Osteocyte (in vitro differentiated cells): Measurements from ENCODE around the gene KCNS3. TPM values are rescaled to one million over a fixed set of nuclear protein-coding genes. Genes with fewer than 3 reads are reported as not detected.

Source experiments
- DNase-seq: peaks from one replicate; pipeline ENCODE4 v3.0.0; 2021; ENCODE audit warnings: mixed read lengths; ENCODE audit not compliant: unreplicated experiment; ENCODE audit errors: extremely low spot score
- H3K27ac Mint-ChIP-seq: one replicate; pipeline ENCODE4 v1.8.0; 2021; ENCODE audit warnings: mild to moderate bottlenecking, mixed read lengths; ENCODE audit not compliant: unreplicated experiment
- H3K27me3 Mint-ChIP-seq: one replicate; pipeline ENCODE4 v1.8.0; 2021; ENCODE audit warnings: mixed read lengths; ENCODE audit not compliant: unreplicated experiment
- H3K36me3 Mint-ChIP-seq: one replicate; pipeline ENCODE4 v1.8.0; 2021; ENCODE audit warnings: mixed read lengths; ENCODE audit not compliant: unreplicated experiment
- H3K4me1 Mint-ChIP-seq: one replicate; pipeline ENCODE4 v1.8.0; 2021; ENCODE audit warnings: mixed read lengths; ENCODE audit not compliant: unreplicated experiment
- H3K4me3 Mint-ChIP-seq: one replicate; pipeline ENCODE4 v1.8.0; 2021; ENCODE audit warnings: mild to moderate bottlenecking, moderate library complexity, mixed read lengths; ENCODE audit not compliant: unreplicated experiment
- H3K9me3 Mint-ChIP-seq: one replicate; pipeline ENCODE4 v1.8.0; 2021; ENCODE audit warnings: mixed read lengths; ENCODE audit not compliant: unreplicated experiment
- total RNA-seq: library from RNA; stranded (reverse); gene quantifications from 2 replicates; pipeline ENCODE4 v1.2.1, GENCODE V29; 2021
- TF ChIP-seq, protein P1 (sequence below): fragments of 200-600 bp; sonication (generic); IDR thresholded peaks from 2 replicates; pipeline ENCODE4 v1.5.0; 2021; ENCODE audit warnings: antibody characterized with exemption, mild to moderate bottlenecking, moderate library complexity

Gene KCNS3
- total RNA-seq, 1 donor from 2014 or later = not detected

- Mint-ChIP-seq H3K36me3 (no peaks in the 10 kb centered on the region), H3K27me3 (no peaks in the 10 kb centered on the region), H3K4me1 (no peaks in the 10 kb centered on the region), H3K4me3 (no peak overlapping the region), H3K27ac (no peak overlapping the region), H3K9me3 (peaks cover 8% of the 10 kb centered on the region)
- no peak for DNase-seq
- TF ChIP-seq, protein P1, sequence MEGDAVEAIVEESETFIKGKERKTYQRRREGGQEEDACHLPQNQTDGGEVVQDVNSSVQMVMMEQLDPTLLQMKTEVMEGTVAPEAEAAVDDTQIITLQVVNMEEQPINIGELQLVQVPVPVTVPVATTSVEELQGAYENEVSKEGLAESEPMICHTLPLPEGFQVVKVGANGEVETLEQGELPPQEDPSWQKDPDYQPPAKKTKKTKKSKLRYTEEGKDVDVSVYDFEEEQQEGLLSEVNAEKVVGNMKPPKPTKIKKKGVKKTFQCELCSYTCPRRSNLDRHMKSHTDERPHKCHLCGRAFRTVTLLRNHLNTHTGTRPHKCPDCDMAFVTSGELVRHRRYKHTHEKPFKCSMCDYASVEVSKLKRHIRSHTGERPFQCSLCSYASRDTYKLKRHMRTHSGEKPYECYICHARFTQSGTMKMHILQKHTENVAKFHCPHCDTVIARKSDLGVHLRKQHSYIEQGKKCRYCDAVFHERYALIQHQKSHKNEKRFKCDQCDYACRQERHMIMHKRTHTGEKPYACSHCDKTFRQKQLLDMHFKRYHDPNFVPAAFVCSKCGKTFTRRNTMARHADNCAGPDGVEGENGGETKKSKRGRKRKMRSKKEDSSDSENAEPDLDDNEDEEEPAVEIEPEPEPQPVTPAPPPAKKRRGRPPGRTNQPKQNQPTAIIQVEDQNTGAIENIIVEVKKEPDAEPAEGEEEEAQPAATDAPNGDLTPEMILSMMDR = no peak
Measured at GRCh38 chr2:17910980-17911379, 32.5 kb downstream of the KCNS3 start.

GRCh38 chr2:17911491-17912260 is 33.2 kb downstream of the KCNS3 start:
- H3K4me3 Mint-ChIP-seq = no peak overlapping the region
- no peak overlapping the region for H3K27ac Mint-ChIP-seq
- TF ChIP-seq, protein P1 = no peak
- H3K36me3 Mint-ChIP-seq = no peaks in the 10 kb centered on the region
- H3K9me3 Mint-ChIP-seq = peaks cover 8% of the 10 kb centered on the region
- H3K27me3 Mint-ChIP-seq = no peaks in the 10 kb centered on the region
- DNase-seq = no peak
- H3K4me1 Mint-ChIP-seq = no peaks in the 10 kb centered on the region

DNA sequence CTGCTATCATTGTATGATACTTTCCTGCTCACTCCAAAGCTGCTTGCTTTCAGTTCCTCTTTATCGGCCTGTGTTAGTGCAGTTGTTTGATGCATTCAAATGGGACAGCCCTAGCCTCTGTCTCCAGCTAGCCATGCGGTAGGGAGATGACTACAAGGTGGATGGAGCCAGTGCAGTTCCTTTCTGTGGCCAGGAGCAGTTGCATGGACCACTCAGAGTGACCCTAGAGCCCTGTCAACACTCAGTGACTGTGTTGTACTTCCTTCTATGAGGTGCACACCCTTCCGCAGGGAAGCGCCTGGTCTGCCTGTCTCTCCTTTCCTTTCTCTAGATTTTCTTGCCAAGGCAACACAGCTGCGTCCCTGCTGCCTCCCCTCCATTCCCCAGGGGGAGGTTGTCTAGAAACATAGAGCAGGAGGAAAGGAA is 33.8 kb downstream of the KCNS3 start:
- H3K36me3 Mint-ChIP-seq = no peaks in the 10 kb centered on the region
- no peaks in the 10 kb centered on the region for H3K27me3 Mint-ChIP-seq
- H3K27ac Mint-ChIP-seq = no peak overlapping the region

GRCh38 chr2:17915099-17915498 is 36.6 kb downstream of the KCNS3 start:
- TF ChIP-seq, protein P1 = no peak
- Mint-ChIP-seq H3K9me3 (no peaks in the 10 kb centered on the region), H3K4me3 (no peak overlapping the region), H3K27me3 (no peaks in the 10 kb centered on the region), H3K27ac (no peak overlapping the region), H3K36me3 (no peaks in the 10 kb centered on the region), H3K4me1 (no peaks in the 10 kb centered on the region)
- DNase-seq = no peak

More for the DNA sequence above, 33.8 kb downstream of the KCNS3 start:
- H3K9me3 Mint-ChIP-seq = peaks cover 8% of the 10 kb centered on the region
- no peak for DNase-seq
- no peaks in the 10 kb centered on the region for H3K4me1 Mint-ChIP-seq
- H3K4me3 Mint-ChIP-seq = no peak overlapping the region
- TF ChIP-seq, protein P1 = no peak

- TF ChIP-seq, protein P1 = no peak
- H3K4me3 Mint-ChIP-seq = no peak overlapping the region
- no peaks in the 10 kb centered on the region for H3K9me3 Mint-ChIP-seq
- H3K36me3 Mint-ChIP-seq = no peaks in the 10 kb centered on the region
- DNase-seq = no peak
- H3K27ac Mint-ChIP-seq = no peak overlapping the region
- no peaks in the 10 kb centered on the region for H3K4me1 Mint-ChIP-seq
- no peaks in the 10 kb centered on the region for H3K27me3 Mint-ChIP-seq
Measured at GRCh38 chr2:17915811-17916518, 37.5 kb downstream of the KCNS3 start.
